K562 (cell line): Measurements from ENCODE around the gene NUFIP1. TPM values are rescaled to one million over a fixed set of nuclear protein-coding genes. Genes with fewer than 3 reads are reported as not detected.
A peak's percentile ranks its signal among the peaks of the same experiment; 100 is the strongest.

Experiments
- ATAC-seq: fragments of 200-7000 bp; cut with Tn5 transposase; 3 replicates; pipeline ENCODE4 v1.9.1; 2020; ENCODE audit warnings: moderate library complexity
- BruUV-seq: library from RNA; stranded (reverse); fragments of 400-500 nt; replicated peaks from 2 replicates; lab custom pipeline; 2021; lab: Mats Ljungman, UMichigan
- CTCF ChIA-PET: fragments of 300-600 bp; formaldehyde crosslinking; extraction: SDS; loops from one replicate; lab custom pipeline; 2021; ENCODE audit warnings: low intra/inter-chr PET ratio; lab: Yijun Ruan, JAX
- POLR2A ChIA-PET: fragments of 300-600, 350-650 bp; sonication (Branson Sonifier 250); formaldehyde crosslinking; extraction: SDS; loops from one replicate; lab custom pipeline; 2021; ENCODE audit warnings: antibody characterized with exemption, inconsistent platforms; lab: Yijun Ruan, JAX
- DNase-seq, 4 experiments: peaks; one replicate each; pipeline versions ENCODE4 v3.0.0 to v3.0.0-alpha.2; 2011 to 2018; ENCODE audit warnings: low spot score in 3 of 4, mixed read lengths in 3 of 4; ENCODE audit errors: extremely low read depth in 1 of 4
- FAIRE-seq: peaks from 2 replicates; lab custom pipeline; 2011; peaks lifted over from hg19 to GRCh38; lab: Jason Lieb, UNC
- H2AFZ ChIP-seq: 2 replicates; pipeline ENCODE4 v1.6.0; 2011; ENCODE audit warnings: low read depth, low read length, control low read depth, inconsistent platforms
- H3K27ac ChIP-seq: fragments of 200-600 bp; 3 replicates; pipeline ENCODE4 v1.8.0; 2011; ENCODE audit warnings: low read depth, mild to moderate bottlenecking, control low read depth, inconsistent platforms, low read length, moderate library complexity, mixed read lengths; ENCODE audit errors: extremely low read depth
- H3K27me3 ChIP-seq, 2 experiments: fragments of 300-600 bp in 1 of 2; 2 replicates in 1 of 2; 3 replicates in 1 of 2; pipeline versions ENCODE4 v1.6.0 to v1.8.0; 2011; ENCODE audit warnings: inconsistent platforms in 2 of 2, low read length in 2 of 2, mild to moderate bottlenecking in 1 of 2, mixed read lengths in 1 of 2, moderate library complexity in 1 of 2; ENCODE audit not compliant: control insufficient read depth in 2 of 2, insufficient read depth in 2 of 2
- H3K36me3 ChIP-seq: fragments of 300-600 bp; 3 replicates; pipeline ENCODE4 v1.8.0; 2011; ENCODE audit warnings: mild to moderate bottlenecking, low read length, inconsistent platforms; ENCODE audit not compliant: control insufficient read depth, insufficient read depth
- H3K4me1 ChIP-seq, 2 experiments: fragments of 200-600 bp in 1 of 2; replicated peaks in 1 of 2; 2 replicates in 1 of 2; 3 replicates in 1 of 2; pipeline versions ENCODE4 v1.5.1 to v1.8.0; 2011; ENCODE audit warnings: inconsistent platforms in 2 of 2, low read length in 2 of 2, mild to moderate bottlenecking in 1 of 2, mixed read lengths in 1 of 2, moderate library complexity in 1 of 2; ENCODE audit not compliant: control insufficient read depth in 2 of 2, insufficient read depth in 2 of 2
- H3K4me2 ChIP-seq: 2 replicates; pipeline ENCODE4 v1.6.1; 2011; ENCODE audit warnings: low read length, control low read depth, inconsistent platforms, mixed read lengths; ENCODE audit not compliant: insufficient read depth
- H3K4me3 ChIP-seq: fragments of 200-600 bp; sonication (generic), shearing (Covaris generic); 2 replicates; pipeline ENCODE4 v1.5.1; 2016; ENCODE audit warnings: control low read depth, inconsistent platforms
- H3K79me2 ChIP-seq: fragments of 200-600 bp; 3 replicates; pipeline ENCODE4 v1.8.0; 2011; ENCODE audit warnings: low read length, inconsistent platforms; ENCODE audit not compliant: control insufficient read depth, insufficient read depth
- H3K9ac ChIP-seq, 2 experiments: 2 replicates each; pipeline versions ENCODE4 v1.6.0 to v1.6.1; 2011; ENCODE audit warnings: low read depth in 2 of 2, low read length in 2 of 2, control low read depth in 1 of 2, inconsistent platforms in 1 of 2, mild to moderate bottlenecking in 1 of 2, mixed read lengths in 1 of 2; ENCODE audit not compliant: insufficient read depth in 1 of 2
- H3K9me1 ChIP-seq: one replicate; pipeline ENCODE4 v1.6.0; 2011; ENCODE audit warnings: inconsistent platforms, mild to moderate bottlenecking, low read length, moderate library complexity; ENCODE audit not compliant: control insufficient read depth, insufficient read depth
- H3K9me3 ChIP-seq: replicated peaks from 2 replicates; pipeline ENCODE4 v1.5.1; 2011; ENCODE audit warnings: low read depth, low read length, inconsistent platforms; ENCODE audit not compliant: control insufficient read depth, insufficient read depth
- H4K20me1 ChIP-seq: replicated peaks from 2 replicates; pipeline ENCODE4 v1.6.1; 2011; ENCODE audit warnings: low read length, inconsistent platforms, mixed read lengths; ENCODE audit not compliant: control insufficient read depth, insufficient read depth
- ATF1 ChIP-seq, 2 experiments: fragments of 450-650 bp in 1 of 2; IDR thresholded peaks; 2 replicates each; pipeline ENCODE4 v1.6.1; 2016; ENCODE audit warnings: missing compliant biosample characterization in 1 of 2, missing genetic modification characterization in 1 of 2
- CREB1 ChIP-seq, 2 experiments: sonication (generic) in 1 of 2; formaldehyde crosslinking in 1 of 2; IDR thresholded peaks; 2 replicates each; pipeline versions ENCODE4 v1.6.1 to v1.8.0; 2012 to 2022; ENCODE audit warnings: inconsistent platforms in 1 of 2, mild to moderate bottlenecking in 1 of 2, missing genetic modification reagents in 1 of 2, moderate library complexity in 1 of 2
- CREM ChIP-seq: IDR thresholded peaks from 2 replicates; pipeline ENCODE4 v1.6.1; 2014; ENCODE audit warnings: antibody characterized with exemption, low read depth
- HIVEP1 ChIP-seq: fragments of 250-450 bp; sonication (Bioruptor Pico); IDR thresholded peaks from 2 replicates; pipeline ENCODE4 v1.4.0; 2020; ENCODE audit warnings: mild to moderate bottlenecking
- NCOA2 ChIP-seq, 2 experiments: fragments of 450-650 bp; IDR thresholded peaks; 2 replicates each; pipeline ENCODE4 v1.6.1; 2018; ENCODE audit warnings: mild to moderate bottlenecking in 2 of 2, moderate library complexity in 1 of 2; ENCODE audit not compliant: partially characterized antibody in 2 of 2
- ZBTB5 ChIP-seq: fragments of 450-650 bp; IDR thresholded peaks from 2 replicates; pipeline ENCODE4 v1.6.1; 2017; ENCODE audit warnings: antibody characterized with exemption
- in situ Hi-C: fragments of 300-500 bp; cut with MboI; formaldehyde crosslinking; loops from 4 replicates; pipeline ENCODE4 v1.15.0; 2018; ENCODE audit warnings: inconsistent platforms, mixed read lengths
- intact Hi-C: fragments of 100-400 bp; cut with micrococcal nuclease; formaldehyde crosslinking; loops from 2 replicates; pipeline ENCODE4 v1.14.2; 2022
- polyA plus RNA-seq, 8 experiments: library from polyadenylated mRNA; depleted of rRNA in 4 of 8; stranded (reverse) in 5 of 8; unstranded in 3 of 8; fragments of >200 nt; fragmentation: Nextera tagmentation in 2 of 8; fragmentation: Illumina TruSeq in 1 of 8; extraction: Ambion mirVana in 2 of 8; extraction: Trizol in 1 of 8; gene quantifications; 2 replicates each; pipeline versions ENCODE4 v1.2.1 to v1.2.3, GENCODE V29; 2011 to 2014; ENCODE audit warnings: inconsistent platforms in 1 of 8, missing spikeins in 1 of 8
- total RNA-seq, 7 experiments: library from RNA; depleted of rRNA in 6 of 7; stranded (reverse); fragments of >200 nt in 6 of 7; fragmentation: Illumina TruSeq in 2 of 7; extraction: Trizol in 2 of 7; gene quantifications; 2 replicates each; pipeline versions ENCODE4 v1.2.1 to v1.2.3, GENCODE V29; 2011 to 2021; ENCODE audit warnings: low replicate concordance in 1 of 7

The NUFIP1 gene
- total and polyA plus RNA-seq, 9 of the 15 experiments (the other 6 are each of a cell fraction or from before 2014, with no cell fraction given): 2.6 to 9.7 (median 4.1) TPM

- Histone ChIP-seq H3K4me3 (no peak overlapping the region), H3K9ac (no peak overlapping the region), H3K9me3 (no peaks in the 10 kb centered on the region), H3K79me2 (no peaks in the 10 kb centered on the region), H3K4me2 (no peak overlapping the region), H4K20me1 (no peaks in the 10 kb centered on the region), H3K27me3 (no peaks in the 10 kb centered on the region), H3K27ac (no peak overlapping the region), H3K9me1 (no peaks in the 10 kb centered on the region), H2AFZ (no peak overlapping the region), H3K36me3 (peaks cover 17% of the 10 kb centered on the region; the same call in 1 of the 3 replicates), H3K4me1 (no peaks in the 10 kb centered on the region)
- BruUV-seq: no TSS peak
- FAIRE-seq: no peak
- POLR2A ChIA-PET: no interaction called here
- TF ChIP-seq NCOA2 (IDR thresholded peaks at IDR 0.05; ENCODE audit: partially characterized antibody in 2 of 2): no peak
- TF ChIP-seq HIVEP1: no peak
- peak; percentile 38; the same call in 1 of the 2 replicates for TF ChIP-seq CREM
- TF ChIP-seq CREB1 (IDR thresholded peaks at IDR 0.05): peak; percentile 57; the same call in 1 of the 2 replicates
- no peak for TF ChIP-seq CREB1 (CRISPR knock-in tag; IDR thresholded peaks at IDR 0.05)
- no peak for TF ChIP-seq ATF1 (CRISPR knock-in tag; IDR thresholded peaks at IDR 0.05)
- TF ChIP-seq ATF1 (tag; IDR thresholded peaks at IDR 0.05): 0 out of 2 replicates have a peak, but pooled peaks have one; percentile 57
- TF ChIP-seq ZBTB5: no peak
- no peak for ATAC-seq
- intact Hi-C loops: no loop called here
- in situ Hi-C loops: no loop called here
- DNase-seq: no peak
- CTCF ChIA-PET: no interaction called here
These were observed 14.1 kb upstream of the NUFIP1 start for GRCh38 chr13:45003417-45003816.
